ENCODE data around the gene TMX2.
A peak's percentile ranks its signal among the peaks of the same experiment; 100 is the strongest.
"Not testable (repeated sequence)": the region's sequence is repeated elsewhere in the genome, so short reads cannot be mapped to it uniquely, and the experiment has no call there.

Gene TMX2, protein sequence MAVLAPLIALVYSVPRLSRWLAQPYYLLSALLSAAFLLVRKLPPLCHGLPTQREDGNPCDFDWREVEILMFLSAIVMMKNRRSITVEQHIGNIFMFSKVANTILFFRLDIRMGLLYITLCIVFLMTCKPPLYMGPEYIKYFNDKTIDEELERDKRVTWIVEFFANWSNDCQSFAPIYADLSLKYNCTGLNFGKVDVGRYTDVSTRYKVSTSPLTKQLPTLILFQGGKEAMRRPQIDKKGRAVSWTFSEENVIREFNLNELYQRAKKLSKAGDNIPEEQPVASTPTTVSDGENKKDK

DNA sequence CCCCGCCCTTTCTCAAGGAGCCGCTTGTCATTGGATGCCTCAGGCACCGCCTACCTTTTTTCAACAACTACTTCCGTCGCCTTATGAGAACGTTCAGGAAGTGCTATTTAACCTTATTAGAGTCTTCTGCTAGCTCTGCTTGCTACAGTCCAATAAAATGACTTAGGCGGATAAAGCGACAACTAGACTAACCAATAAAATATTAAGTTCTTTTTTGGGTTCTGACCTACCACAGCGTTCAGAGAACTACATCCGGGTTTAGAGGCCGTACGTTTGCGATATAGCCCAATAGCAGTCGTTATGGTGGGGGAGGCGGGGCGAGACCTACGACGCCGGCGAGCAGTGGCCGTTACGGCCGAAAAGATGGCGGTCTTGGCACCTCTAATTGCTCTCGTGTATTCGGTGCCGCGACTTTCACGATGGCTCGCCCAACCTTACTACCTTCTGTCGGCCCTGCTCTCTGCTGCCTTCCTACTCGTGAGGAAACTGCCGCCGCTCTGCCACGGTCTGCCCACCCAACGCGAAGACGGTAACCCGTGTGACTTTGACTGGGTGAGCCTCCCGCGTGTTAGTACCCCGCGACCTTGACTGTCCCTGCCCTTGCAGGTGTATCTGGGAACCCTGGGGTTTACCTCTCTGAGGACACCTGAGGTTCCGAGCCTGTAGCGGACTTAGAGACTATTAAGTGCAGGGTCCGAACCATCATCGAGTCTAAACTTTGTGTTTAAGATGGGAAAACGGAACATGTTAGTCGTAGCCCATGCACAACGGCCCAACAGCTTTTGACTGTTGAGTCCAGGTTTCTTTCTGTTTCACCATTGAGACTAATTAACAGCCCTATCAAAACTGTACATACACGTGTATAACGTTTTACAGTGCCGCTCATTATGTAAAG is at the start of gene TMX2:
Gene TMX2 (plus strand): TSS at position 338 of the 895 bp plus-strand sequence. CDS start 26 bp downstream, at position 364.
- DNase-seq = peak; percentile 98

DNA sequence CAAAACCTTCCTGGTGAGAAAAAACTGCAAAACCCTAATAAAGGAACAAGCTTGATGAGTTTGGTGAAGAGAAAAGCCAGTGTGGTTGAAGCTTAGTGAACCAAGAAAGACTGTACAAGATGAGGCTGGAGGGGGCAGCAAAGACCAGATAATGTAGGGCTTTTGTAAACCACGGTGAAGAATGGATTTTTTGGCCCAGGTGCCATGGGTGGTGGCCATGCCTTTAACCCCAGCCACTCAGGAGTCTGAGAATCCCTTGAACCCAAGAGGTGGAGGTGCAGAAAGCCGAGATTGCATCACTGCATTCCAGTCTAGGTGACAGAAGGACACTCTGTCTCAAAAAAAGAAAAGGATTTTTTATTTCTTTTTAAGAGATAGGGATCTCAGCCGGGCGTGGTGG is 49.5 kb upstream of the TMX2 start:
- no peak for DNase-seq

DNA sequence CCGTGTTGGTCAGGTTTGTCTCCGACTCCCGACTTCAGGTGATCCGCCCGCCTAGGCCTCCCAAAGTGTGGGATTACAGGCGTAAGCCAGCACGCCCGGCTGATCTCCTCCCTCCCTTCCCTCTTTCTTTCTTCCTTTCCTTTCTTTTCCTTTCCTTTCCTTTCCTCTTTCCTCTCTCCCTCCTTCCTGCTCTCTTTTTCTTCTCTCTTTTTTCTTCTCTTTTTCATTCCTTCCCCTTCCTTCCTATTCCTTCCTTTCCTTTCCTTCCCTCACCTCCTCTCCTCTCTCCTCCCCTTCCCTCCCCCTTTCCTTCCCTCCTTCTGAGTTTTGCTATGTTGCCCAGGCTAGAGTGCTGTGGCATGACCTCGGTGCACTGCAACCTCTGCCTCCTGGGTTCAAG is 48.4 kb upstream of the TMX2 start:
- no peak for DNase-seq

DNA sequence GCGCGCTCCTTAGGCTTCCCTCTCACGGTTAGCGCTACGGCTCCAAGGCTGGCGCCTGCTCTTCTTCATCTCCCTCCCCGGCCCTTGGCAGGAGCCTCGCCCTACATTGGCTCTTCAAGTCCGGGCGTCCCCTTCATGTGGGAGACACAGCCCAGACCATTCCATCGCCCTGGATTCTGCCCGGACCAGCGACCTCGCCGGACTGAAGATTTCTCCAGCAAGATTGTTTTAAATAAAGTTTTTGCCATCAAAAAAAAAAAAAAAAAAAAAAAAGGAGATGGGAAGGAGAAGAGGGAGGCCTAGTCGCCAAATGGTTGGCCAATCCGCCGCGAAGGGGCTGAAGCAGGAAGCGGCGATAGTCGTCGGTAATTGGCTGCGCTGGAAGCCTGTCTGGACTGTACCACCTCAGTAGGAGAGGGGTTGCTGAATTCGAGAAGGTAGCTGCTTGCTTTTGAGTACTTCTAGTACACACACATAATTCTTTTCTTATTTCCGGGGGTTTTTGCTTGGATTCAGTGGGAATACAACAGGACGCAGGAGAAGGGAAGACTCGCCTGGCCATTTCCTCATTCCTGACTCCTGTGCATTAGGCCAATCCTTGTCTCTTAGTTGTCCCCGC is 45.2 kb upstream of the TMX2 start:
- DNase-seq = peak; percentile 92

DNA sequence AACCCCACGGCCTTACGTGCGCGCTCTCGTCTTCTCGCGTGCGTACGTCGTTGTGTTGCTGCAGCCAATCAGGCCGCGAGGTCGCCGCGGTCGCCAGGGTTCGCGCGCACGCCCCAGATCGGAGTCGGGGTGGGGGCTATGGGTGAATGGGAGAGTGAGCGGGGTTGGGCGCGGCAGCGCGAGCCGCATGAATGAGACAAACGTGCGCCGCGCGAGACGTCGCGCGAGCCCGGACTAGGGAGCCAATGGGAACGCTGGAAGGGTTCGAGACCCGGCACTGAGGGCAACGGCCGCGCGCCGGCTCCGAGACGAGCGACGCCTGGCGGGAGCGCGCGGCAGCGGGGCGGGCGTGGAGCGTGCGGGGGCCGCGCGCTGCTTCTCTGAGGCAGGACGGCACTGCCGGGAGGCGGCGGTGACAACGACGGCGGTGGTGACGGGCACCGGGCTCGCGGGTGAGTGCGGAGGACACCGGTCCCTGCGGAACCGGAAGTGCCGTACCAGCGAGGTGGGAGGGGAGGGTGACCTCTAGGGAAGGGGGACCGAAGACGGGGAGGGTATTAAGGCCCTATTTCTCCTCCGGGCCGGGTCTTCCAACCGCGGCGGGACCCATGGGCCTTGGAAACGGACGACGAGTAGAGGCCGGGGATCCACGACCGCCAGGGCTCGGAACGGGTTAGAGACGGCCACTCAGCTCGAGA is 44.5 kb upstream of the TMX2 start, which contains the start of gene ZDHHC5:
Gene ZDHHC5 (plus strand): TSS at position 379 of the 698 bp plus-strand sequence. CDS start 4,977 bp downstream, outside the sequence.
- DNase-seq = peak; percentile 92

DNA sequence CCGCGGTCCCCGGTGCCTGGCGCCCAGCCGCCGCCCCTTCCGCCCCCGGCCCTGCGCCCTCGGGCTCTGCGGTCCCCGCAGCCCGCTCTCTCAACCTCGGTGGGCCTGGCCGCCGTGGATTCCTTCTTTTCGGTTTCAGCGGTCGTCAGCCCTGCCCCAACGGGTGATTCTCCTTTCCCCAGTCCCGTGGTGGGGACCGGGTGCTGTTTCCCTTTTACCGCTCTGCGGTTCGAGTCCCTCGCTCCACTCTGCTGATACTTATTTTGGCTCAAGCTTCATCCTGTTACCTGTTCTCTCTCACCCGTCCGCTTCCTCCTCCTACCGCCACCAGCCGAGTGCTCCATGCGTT is 44.0 kb upstream of the TMX2 start:
- DNase-seq = no peak

DNA sequence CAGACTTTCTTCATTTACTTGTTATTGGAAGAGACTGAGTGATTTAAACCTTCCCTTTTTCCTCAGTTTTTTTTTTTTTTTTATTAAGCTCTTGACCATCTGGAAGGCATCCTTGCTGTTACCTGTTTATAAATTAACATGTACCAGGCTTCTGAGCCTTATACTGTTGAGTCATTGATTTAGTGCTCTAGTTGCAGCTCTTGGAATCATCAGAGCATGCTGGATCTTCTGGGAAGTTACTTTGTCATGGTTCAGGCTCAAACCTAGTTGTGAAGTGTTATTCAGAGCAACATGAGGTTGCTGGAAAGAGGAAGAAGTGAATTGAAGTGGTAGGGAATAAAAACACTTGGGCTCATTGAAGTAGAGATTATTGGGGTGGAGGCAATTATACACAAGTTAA is 38.1 kb upstream of the TMX2 start:
- no peak for DNase-seq

DNA sequence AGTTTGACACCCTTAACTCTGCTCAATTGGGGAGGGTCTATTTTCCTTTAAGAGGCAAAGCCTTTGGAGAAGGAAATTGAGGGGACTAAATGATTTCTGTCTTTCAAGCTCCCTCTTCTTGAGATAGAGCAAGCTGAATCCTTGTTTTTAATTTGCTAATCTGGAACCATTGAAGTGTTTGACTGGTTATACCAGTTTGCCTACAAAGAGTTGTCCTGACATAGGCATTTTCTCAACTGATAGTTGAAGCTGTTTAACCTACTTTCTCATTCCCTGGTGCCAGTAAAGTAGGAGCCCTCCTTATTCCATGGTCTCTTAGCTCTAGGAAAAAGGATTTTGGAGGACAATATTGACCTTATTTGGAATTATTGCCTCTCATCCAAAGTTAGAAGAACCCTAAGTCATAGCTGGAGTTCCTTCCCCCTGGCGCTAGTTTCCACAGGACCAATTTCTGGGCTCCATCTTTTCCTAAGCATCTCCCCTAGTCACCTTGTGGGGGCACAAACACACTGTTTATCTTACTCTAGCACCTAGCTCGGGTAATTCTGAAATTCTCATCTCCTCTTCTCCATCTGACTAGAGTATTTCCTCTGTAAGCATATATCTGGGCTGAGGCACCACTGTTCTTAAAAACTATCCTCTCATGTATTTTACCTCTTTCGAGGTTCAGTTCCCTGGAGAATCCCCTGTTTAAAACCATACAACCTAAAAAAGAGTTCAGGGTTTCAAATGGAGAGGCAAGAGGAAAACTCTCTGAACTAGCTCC is 37.0 kb upstream of the TMX2 start:
- no peak for DNase-seq

DNA sequence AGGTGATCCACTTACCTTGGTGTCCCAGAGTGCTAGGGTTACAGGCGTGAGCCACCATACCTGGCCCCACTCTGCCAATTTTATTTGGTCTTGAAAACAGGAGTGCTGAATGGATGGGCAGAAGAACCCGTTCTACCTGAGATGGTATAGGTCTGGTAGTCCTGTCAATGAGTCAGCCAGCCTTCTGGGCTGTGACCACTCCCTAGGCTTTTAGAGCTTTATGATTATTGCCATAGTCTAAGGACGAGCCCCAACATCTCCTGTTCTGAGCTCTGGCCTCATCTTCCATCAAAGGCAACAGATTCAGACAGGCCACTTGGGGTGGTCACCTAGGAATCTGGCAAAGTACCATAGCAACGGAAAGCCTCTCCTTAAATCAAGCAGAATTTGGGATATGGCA is 33.0 kb upstream of the TMX2 start:
- DNase-seq = no peak

DNA sequence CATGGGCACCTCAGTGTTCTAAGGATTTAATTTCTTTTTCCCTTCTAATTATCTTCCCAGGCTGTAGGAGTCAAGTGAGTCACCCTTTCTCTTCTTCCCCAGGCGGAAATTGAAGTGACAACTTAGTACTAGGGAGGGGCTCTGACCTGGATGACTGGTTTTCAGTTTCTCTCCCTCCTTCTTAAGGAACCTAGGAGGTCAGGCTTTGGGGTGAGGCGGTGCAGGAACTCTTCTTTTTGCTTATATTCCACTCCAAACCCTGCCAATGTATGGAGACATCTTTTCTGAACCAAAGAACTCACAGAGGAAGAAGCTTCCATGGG is 31.9 kb upstream of the TMX2 start:
- DNase-seq = no peak

DNA sequence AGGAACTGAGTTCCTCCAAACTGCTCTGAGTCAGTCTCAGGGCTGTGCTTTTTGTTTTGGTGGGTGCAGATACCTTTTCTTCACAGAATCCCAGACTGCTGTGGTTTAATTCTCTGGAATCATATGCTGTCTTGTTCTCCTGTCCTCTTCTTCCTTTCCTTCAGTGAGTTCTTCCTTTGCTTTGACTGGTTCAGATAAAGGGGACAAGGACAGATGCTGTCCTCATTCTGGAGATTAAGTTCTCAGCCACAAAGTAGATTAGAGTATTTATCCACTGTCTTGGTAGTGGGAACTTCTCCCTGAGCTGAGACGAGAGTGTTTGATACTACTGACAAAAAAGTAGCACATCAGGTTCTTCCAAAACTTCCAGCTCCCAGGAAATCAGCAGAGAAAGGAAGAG is 31.2 kb upstream of the TMX2 start:
- no peak for DNase-seq

DNA sequence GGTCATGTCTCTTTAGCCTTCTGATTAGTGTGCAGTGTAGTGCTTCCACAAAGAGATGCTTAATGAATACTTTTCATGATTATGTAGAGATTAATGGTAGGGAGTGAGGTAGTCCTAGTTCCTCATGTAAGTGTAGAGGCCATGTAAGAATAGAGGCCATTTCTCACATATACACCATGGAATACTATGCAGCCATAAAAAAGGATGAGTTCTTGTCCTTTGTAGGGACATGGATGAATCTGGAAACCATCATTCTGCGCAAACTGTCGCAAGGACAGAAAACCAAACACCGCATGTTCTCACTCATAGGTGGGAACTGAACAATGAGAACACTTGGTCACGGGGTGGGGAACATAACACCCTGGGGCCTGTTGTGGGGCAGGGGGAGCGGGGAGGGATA is 21.9 kb upstream of the TMX2 start:
- DNase-seq = not testable (repeated sequence)

DNA sequence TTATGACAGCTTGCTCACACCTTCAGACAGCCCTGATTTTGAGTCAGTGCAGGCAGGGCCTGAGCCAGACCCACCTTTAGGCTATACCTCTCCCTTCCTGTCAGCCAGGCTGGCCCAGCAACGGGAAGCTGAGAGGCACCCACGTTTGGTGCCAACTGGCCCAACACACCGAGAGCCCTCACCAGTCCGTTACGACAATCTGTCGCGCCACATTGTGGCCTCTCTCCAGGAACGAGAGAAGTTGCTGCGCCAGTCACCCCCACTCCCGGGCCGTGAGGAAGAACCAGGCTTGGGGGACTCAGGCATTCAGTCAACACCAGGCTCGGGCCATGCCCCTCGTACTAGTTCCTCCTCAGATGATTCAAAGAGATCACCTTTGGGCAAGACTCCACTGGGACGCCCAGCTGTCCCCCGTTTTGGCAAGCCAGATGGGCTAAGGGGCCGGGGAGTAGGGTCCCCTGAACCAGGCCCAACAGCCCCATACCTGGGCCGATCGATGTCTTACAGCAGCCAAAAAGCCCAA is 13.5 kb upstream of the TMX2 start:
- DNase-seq = no peak

DNA sequence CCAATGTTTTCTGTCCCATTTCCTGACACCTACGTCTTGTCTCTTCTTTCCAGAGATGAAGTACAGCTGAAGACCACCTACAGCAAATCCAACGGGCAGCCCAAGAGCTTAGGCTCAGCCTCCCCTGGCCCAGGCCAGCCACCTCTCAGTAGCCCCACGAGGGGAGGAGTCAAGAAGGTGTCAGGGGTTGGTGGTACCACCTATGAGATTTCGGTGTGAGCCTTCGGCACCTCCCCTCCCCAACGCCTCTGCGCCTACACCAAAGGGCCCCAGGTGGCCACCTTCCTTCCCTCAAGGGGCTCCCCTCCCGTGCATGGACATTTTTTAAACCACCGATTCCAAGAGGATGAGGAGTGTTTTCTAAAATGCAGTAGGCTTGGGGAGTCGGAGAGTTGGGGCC is 12.6 kb upstream of the TMX2 start:
- no peak for DNase-seq

DNA sequence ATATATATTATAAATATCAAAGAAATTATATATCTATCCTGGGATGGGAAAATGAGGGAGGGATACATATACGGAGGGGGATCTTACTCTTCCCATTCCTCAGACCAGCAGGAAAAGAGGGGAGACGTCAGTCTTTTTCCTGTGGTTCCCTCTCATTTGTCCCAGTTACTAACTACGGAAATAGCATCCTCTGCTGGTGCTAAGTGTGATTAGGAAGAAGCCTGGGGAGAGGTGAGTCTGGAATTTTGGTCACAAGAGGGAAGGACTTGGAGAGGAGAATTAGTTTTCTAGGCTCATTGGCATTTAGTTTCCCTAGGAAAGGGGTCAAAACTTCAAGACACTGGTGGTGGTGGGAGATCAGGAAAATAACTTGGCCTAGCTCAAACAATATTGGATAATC is 12.0 kb upstream of the TMX2 start:
- no peak for DNase-seq

DNA sequence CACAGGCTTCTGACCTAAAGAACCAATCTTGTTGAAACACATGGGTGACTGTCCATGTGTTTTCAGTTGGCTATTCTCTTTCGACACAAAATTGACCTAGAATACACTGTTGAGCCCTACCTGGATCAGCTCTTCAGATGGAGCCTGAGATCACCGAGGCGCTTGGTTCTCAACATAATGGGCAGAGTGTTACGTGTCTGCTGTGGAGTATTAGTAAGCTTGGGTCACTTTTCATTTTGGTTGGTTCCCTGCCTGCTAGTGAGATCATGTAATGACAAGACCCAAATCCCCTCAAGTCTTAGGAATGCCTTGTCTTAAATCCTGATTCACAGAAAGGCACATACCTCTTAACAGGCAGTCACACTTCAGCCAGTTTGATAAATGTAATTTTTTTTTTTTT is 9.1 kb upstream of the TMX2 start:
- DNase-seq = no peak

DNA sequence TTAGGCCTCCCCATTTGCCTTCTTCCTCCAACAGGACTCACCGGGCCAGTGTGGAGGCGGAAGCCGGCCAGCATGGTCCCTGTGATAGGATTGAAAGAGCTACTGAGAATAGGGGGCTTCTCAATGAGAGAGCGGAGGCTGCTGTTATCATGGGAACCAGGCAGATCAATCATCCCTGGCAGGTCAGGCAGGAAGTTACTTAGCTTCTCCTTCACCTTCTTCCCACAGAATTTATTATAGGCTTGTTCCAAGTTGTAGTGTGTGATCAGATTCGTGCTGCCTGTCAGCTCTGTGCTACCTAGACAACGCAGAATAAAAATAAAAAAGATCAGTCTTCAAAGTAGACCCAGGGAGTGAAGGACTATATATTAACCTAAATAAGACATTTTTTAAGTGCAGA is 7.5 kb upstream of the TMX2 start:
- DNase-seq = no peak

DNA sequence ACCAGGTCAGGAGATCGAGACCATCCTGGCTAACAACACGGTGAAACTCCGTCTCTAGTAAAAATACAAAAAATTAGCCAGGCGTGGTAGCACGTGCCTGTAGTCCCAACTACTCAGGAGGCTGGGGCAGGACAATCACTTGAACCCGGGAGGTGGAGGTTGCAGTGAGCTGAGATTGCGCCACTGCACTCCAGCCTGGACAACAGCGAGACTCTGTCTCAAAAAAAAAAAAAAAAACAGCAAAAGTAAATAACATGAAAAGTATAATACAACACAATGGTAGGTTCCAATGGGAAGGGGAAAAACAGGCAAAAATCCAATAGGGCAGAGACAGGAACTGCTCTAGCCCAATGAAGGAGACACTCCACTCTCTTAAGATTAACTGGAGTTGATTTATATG is 7.0 kb upstream of the TMX2 start:
- not testable (repeated sequence) for DNase-seq

DNA sequence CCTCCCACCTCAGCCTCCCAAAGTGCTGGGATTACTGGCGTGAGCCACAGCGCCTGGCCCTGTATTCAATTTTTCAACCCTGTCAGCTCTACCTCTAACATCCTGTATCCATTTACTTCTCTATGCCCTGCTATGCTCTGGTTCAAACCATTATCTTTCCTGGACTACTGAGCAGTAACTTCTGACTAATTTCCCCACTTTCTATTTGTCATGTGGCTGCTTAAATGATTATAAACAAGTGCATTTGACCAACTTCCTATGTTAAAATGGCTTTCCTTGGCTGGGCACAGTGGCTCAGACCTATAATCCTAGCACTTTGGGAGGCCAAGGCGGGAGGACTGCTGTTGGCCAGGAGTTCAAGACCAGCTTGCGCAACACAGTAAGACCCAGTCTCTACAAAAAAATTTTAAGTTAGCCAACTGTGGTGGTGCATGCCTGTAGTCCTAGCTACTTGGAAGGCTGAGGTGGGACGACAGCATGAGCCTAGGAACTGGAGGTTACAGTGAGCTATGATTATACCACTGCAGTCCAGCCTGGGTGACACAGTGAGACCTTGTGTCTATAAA is 2.5 kb upstream of the TMX2 start:
- no peak for DNase-seq

DNA sequence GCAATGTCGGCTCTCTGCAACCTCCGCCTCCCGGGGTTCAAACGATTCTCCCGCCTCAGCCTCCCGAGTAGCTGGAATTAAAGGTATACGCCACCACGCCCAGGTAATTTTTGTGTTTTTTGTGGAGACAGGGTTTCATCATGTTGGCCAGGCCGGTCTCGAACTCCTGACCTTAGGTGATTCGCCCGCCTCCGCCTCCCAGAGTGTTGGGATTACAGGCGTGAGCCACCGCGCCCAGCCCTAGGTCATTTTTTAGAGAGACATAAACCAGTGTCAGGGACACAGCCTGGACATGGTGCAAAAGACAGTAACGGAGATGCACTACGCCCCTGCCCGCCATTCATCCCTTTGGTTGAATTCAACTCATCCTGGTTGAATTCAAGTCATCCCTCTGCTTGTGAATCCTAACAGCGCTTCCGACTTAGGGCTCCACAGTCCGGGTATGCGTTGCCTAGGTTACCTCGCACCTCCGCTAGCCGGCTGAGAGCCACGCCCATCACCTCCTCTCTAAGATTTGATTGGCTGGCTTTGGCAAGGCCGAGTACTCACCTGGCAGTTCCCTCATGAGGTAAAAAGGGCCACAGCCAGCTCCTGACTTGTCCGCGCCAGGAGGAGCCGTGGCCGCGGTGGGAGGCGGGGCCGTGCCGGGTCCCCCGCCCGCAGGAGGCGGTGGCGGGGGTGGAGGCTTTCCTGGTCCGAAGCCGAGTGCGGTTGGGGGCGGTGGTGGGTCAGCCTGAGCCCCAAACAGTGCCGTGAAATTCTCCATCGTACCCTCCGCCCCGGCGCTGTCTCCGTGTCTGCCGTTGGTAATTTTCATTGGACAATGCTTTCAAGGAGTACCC is 758 bp upstream of the TMX2 start, which contains the start of gene MED19:
Gene MED19 (minus strand): TSS at position 802 of the 842 bp plus-strand sequence. CDS start 36 bp downstream, at position 766.
- peak; percentile 75 for DNase-seq

DNA sequence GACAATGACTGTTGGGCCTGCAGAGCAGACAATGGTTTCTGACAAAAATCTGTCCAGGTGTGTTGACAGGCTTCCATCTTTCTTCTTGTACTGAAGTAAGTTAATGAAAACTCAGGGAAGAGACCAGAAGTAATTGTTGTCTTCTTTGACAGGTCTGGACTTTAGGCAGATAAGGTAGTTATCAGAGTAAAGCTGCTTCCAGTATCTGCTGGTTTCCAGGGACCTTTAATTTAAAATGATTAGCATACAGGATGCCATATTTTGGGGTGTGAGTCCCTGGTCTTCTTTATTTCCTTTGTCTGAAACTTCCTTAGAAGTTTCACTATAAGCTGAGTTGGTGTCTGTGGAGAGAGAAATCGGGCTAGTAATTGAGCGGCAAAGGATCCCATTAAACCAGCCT is 1.4 kb downstream of the TMX2 start:
- no peak for DNase-seq

Measured in NCI-H187 treated with DMSO at 0.1 percent for 48 hours (cell line).